NCI-H128 (cell line): Measurements from ENCODE around the gene NEGR1.

Experiments
- DNase-seq: peaks from one replicate; lab custom pipeline; 2025; ENCODE audit not compliant: unreplicated experiment; lab: John Stamatoyannopoulos, UW

The NEGR1 gene

GRCh38 chr1:71510725-71511124 lies 771.6 kb downstream of the NEGR1 start:
- DNase-seq, result no peak

GRCh38 chr1:71509051-71509595 lies 773.2 kb downstream of the NEGR1 start:
- DNase-seq, result no peak

GRCh38 chr1:71502006-71502405 lies 780.3 kb downstream of the NEGR1 start:
- no peak for DNase-seq

GRCh38 chr1:71498542-71498941 lies 783.8 kb downstream of the NEGR1 start:
- no peak for DNase-seq

DNA sequence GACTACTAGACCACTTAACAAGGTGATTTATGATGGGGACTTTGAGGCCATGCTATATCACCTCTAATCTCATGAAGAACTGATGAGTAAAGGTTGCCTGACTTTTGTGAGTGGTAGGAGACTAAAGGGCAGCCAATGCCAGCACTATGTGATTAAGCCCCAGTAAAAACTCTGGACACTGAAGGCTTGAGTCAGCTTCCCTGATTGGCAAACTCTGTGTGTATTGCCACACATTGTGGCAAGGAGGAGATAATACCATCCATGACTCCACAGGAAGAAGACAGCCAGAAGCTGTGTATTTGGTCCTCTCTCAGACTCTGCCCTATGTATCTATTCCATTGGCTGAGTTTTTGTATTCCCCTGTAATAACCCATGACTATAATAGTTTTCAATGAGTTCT lies 788.2 kb downstream of the NEGR1 start:
- no peak for DNase-seq

- no peak for DNase-seq
Observed at GRCh38 chr1:71492298-71493041, 789.9 kb downstream of the NEGR1 start.

DNA sequence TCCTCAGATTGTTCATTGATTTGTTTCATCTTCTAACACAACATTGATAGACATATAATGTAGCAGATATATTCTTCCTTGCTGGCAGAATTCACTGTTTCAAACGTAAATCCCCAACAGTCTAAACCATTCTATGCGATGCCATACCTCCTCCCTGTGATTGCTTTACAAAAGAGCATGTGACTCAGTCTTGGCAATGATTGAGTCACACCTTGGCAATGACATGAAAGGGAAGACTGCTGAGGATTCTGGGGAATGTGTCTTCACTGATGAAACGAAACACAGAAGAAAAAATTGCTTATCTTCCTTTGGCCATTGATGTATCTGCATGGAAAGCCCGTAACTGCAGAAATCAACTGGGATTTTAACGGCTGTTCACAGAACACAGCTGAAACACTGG lies 791.9 kb downstream of the NEGR1 start:
- DNase-seq, result no peak

DNA sequence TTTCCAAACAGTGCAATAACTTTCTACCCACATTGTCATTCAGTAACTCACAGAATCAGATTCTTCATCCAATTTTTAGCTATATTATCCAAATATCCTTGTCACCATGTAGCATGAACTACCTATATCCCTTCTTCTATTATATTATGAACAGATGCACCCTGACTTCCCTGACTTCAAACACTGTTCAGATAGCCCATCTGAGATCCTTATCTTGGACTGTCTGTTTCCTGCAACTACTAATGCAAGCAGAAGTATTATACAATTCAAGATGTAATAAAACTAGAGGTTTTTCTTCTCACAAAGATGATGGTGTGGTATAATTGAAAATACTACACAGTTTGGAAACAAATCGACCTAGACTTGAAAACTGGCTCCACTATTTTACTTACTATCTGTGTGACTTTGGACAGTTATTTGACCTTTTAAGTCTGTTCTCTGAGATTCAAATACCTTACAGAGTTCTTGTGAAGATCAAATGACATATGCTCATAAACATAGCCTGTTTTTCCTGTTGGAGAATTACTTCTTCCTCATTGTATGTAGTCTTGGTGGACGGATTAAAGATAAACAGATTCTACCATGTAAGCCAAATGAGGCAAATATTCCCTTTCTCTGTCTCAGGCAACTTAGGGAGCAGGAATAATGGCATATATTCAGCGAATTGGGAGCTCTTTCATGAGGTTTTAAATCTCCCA lies 793.6 kb downstream of the NEGR1 start:
- no peak for DNase-seq

DNA sequence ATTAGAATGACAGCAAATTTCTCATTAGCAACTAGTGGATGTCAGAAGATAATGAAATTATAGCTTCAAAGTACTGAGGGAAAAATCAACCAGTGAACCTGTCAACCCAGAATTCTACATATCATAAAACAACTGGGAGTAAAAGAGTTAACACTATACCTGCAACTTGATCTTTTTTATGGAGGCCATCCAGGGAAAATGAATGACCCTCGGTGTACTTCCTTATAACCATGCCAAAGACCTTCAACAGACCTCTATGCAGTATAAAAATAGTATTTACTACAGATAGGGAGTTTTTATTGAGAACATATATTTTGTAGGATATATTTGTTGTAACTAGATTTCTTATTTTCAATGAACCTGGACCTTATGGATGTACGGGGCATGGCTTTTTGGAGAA lies 809.0 kb downstream of the NEGR1 start:
- no peak for DNase-seq

GRCh38 chr1:71465093-71465492 lies 817.2 kb downstream of the NEGR1 start:
- no peak for DNase-seq

- DNase-seq, result no peak
Observed at GRCh38 chr1:71464016-71464415, 818.3 kb downstream of the NEGR1 start.

DNA sequence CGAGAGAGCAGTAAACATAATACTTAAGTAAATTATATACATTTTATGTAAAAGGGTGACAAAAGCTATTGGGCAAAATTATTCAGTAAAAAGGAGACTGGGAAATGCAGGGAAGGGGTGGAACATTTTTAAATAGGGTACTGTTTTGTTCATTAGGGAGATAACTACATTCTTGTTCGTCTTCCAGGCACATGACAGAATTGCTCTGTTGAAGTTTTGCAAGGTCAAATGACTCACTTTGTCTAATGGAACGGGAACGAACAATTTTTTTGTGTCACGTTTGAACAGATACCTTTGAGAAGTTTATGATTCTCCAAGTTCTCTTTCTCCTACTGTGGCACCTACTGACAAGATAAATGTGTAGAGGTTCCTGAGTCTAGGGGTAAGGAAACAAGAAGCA lies 819.2 kb downstream of the NEGR1 start:
- DNase-seq, result no peak

GRCh38 chr1:71462247-71462646 lies 820.1 kb downstream of the NEGR1 start:
- no peak for DNase-seq

GRCh38 chr1:71461416-71461815 lies 820.9 kb downstream of the NEGR1 start:
- no peak for DNase-seq

DNA sequence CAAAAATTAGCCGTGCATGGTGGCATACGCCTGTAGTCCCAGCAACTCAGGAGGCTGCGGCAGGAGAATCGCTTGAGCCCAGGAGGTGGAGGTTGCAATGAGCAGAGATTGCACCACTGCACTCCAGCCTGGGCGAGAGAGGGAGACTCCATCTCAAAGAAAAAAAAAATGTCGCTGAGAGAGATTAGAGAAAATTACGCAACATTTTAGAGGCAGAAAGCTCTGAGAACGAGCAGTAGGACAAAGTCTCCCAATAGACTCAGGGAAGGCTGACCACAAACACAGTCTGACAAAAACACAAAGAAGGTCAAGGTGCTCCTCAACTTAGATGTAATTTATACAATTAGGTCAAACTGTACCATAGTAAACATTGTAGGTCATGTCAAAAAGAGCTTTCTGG lies 833.9 kb downstream of the NEGR1 start:
- no peak for DNase-seq

GRCh38 chr1:71438626-71439025 lies 843.7 kb downstream of the NEGR1 start:
- DNase-seq, result no peak

DNA sequence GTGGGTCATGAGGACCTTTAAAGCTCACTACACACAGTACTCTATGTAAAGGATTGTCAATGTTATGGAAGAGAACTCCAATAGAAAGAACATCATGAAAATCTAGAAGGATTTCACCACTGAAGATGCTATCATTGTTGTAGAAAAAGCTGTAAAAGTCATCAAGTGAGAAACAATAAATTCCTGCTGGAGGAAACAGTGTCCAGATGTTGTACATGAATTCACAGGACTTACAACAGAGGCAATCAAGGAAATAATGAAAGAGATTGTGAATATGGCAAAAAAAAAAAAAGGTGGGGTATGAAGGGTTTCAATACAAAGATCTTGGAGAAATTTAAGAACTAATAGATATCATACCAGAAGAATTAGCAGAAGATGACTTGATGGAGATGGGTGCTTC lies 846.4 kb downstream of the NEGR1 start:
- no peak for DNase-seq

DNA sequence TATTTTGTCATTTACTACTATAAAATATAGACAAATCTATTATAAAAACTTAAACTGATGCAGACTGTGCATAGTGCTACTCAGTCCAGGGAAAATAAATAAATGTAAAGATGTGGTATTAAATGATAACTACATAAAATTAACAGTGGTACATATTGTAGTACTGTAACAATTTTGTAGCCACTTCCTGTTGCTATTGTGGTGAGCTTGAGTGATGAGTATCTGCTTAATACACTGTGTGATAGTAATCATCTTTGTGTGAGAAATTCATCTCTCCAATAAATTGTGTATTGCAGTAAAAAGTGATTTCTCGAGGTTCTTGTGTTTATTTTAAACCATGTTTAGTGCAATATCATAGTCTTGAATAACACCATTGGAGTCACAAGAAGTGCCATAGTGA lies 848.1 kb downstream of the NEGR1 start:
- DNase-seq, result no peak

DNA sequence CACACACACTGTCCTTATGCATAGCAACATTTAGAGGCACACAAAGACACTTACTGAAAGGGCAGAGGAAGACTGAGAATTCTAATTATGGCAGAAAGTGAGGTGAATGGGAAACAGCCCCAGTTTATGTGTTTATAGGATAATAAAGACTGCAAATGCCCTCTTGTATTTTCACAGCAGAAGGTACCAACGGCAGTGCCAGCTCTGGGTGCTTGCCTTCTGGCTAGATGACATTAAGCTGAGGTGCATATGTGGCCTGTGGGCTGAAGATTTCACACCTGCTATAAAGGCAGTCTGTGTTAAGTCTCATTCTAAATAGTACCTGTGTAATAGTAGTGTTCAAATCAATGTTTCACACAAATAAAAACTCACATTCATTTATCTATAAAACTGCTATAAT lies 854.3 kb downstream of the NEGR1 start:
- no peak for DNase-seq

- no peak for DNase-seq
Observed at GRCh38 chr1:71427066-71427465, 855.3 kb downstream of the NEGR1 start.

DNA sequence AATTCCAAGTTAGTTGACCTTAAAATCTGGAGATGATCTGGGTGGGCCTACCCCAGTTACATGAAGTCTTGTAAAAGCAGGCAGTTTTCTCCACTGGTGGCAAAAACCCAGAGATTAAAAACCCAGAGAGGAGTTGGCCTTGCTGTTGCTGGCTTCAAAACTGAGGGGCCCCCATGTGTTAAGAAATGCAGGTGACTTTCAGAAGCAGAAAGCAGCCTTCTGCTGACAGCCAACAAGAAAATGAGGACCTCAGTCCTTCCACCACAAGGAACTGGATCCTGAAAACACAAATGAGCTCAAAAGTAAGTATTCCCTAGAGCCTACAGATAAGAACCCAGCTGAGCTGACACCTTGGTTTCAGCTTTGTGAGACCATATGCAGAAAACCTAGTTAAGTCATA lies 857.8 kb downstream of the NEGR1 start:
- no peak for DNase-seq

DNA sequence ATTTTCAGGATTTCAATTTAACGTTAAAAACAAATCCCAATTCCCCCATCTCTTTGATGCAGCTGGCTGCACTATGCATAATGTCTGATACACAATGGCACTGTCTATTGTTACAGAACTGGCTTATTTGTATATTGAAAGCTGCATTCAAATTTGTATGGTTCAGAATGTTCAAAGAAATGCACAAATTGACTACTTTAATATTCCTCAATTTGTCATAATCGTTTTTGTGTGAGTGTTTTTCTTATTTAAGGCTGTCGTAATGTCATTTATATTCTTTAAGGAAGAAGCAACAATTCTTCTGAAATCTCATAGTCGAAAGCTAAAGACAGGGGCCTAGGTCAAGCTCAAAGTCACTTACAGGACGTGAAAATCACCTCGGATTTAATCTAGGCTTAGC lies 860.1 kb downstream of the NEGR1 start:
- no peak for DNase-seq

GRCh38 chr1:71417421-71417820 lies 864.9 kb downstream of the NEGR1 start:
- no peak for DNase-seq
